HEK293 (cell line): Measurements from ENCODE around the gene CHD1L.
"Not testable (repeated sequence)": the region's sequence is repeated elsewhere in the genome, so short reads cannot be mapped to it uniquely, and the experiment has no call there.

Experiments
- PRDM1 ChIP-seq: fragments of 450-650 bp; formaldehyde crosslinking; IDR thresholded peaks from 2 replicates; pipeline ENCODE4; 2016; ENCODE audit warnings: missing biosample characterization, missing genetic modification characterization
- REPIN1 ChIP-seq: fragments of 450-650 bp; formaldehyde crosslinking; IDR thresholded peaks from 2 replicates; pipeline ENCODE4 v1.5.1; 2017; ENCODE audit warnings: missing biosample characterization, missing genetic modification characterization, low read depth
- YY1 ChIP-seq: fragments of 450-650 bp; formaldehyde crosslinking; IDR thresholded peaks from 2 replicates; pipeline ENCODE4 v1.5.1; 2018; ENCODE audit warnings: missing biosample characterization, missing genetic modification characterization
- ZNF121 ChIP-seq: fragments of 450-650 bp; formaldehyde crosslinking; IDR thresholded peaks from 2 replicates; pipeline ENCODE4 v1.5.1; 2016; ENCODE audit warnings: missing biosample characterization, missing genetic modification characterization
- ZNF133 ChIP-seq: fragments of 450-650 bp; formaldehyde crosslinking; IDR thresholded peaks from 2 replicates; pipeline ENCODE4 v1.5.1; 2016; ENCODE audit warnings: missing biosample characterization, missing genetic modification characterization
- ZNF169 ChIP-seq: fragments of 450-650 bp; formaldehyde crosslinking; IDR thresholded peaks from 2 replicates; pipeline ENCODE4 v1.5.1; 2016; ENCODE audit warnings: missing biosample characterization, missing genetic modification characterization
- ZNF211 ChIP-seq: fragments of 450-650 bp; formaldehyde crosslinking; IDR thresholded peaks from 2 replicates; pipeline ENCODE4 v1.5.1; 2016; ENCODE audit warnings: low read depth, missing biosample characterization, missing genetic modification characterization
- ZNF311 ChIP-seq: fragments of 450-650 bp; formaldehyde crosslinking; IDR thresholded peaks from 2 replicates; pipeline ENCODE4 v1.5.1; 2017; ENCODE audit warnings: missing biosample characterization, missing genetic modification characterization, borderline replicate concordance
- ZNF571 ChIP-seq: fragments of 450-650 bp; formaldehyde crosslinking; IDR thresholded peaks from 2 replicates; pipeline ENCODE4 v1.5.0; 2017; ENCODE audit warnings: missing biosample characterization, missing genetic modification characterization
- TF ChIP-seq, protein P1 (sequence below): fragments of 450-650 bp; formaldehyde crosslinking; IDR thresholded peaks from 2 replicates; pipeline ENCODE4 v1.5.1; 2016; ENCODE audit warnings: missing biosample characterization, missing genetic modification characterization
- TF ChIP-seq, protein P2 (sequence below): fragments of 450-650 bp; formaldehyde crosslinking; IDR thresholded peaks from 2 replicates; pipeline ENCODE4 v1.5.1; 2016; ENCODE audit warnings: missing biosample characterization, missing genetic modification characterization
- TF ChIP-seq, protein P3 (sequence below): fragments of 450-650 bp; IDR thresholded peaks from 2 replicates; pipeline ENCODE4 v1.5.1; 2018; ENCODE audit warnings: missing biosample characterization, missing genetic modification characterization

DNA sequence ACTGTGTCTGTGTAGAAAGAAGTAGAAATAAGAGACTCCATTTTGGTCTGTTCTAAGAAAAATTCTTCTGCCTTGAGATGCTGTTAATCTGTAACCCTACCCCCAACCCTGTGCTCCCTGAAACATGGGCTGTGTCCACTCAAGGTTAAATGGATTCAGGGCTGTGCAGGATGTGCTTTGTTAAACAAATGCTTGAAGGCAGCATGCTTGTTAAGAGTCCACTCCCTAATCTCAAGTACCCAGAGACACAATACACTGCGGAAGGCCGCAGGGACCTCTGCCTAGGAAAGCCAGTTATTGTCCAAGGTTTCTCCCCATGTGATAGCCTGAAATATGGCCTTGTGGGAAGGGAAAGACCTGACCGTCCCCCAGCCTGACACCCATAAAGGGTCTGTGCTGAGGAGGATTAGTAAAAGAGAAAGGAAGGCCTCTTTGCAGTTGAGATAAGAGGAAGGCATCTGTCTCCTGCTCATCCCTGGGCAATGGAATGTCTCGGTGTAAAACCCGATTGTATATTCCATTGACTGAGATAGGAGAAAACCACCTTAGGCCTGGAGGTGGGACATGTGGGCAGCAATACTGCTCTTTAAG lies 2.3 kb upstream of the CHD1L start:
- TF ChIP-seq, protein P1, sequence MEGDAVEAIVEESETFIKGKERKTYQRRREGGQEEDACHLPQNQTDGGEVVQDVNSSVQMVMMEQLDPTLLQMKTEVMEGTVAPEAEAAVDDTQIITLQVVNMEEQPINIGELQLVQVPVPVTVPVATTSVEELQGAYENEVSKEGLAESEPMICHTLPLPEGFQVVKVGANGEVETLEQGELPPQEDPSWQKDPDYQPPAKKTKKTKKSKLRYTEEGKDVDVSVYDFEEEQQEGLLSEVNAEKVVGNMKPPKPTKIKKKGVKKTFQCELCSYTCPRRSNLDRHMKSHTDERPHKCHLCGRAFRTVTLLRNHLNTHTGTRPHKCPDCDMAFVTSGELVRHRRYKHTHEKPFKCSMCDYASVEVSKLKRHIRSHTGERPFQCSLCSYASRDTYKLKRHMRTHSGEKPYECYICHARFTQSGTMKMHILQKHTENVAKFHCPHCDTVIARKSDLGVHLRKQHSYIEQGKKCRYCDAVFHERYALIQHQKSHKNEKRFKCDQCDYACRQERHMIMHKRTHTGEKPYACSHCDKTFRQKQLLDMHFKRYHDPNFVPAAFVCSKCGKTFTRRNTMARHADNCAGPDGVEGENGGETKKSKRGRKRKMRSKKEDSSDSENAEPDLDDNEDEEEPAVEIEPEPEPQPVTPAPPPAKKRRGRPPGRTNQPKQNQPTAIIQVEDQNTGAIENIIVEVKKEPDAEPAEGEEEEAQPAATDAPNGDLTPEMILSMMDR: not testable (repeated sequence)
- TF ChIP-seq ZNF211 (tag by site-specific recombination); ZNF571 (tag by site-specific recombination); ZNF133; ZNF311; REPIN1 (tag by site-specific recombination); ZNF169 (tag by site-specific recombination); ZNF121; YY1; PRDM1 (tag by site-specific recombination): not testable (repeated sequence)
- TF ChIP-seq, protein P2, sequence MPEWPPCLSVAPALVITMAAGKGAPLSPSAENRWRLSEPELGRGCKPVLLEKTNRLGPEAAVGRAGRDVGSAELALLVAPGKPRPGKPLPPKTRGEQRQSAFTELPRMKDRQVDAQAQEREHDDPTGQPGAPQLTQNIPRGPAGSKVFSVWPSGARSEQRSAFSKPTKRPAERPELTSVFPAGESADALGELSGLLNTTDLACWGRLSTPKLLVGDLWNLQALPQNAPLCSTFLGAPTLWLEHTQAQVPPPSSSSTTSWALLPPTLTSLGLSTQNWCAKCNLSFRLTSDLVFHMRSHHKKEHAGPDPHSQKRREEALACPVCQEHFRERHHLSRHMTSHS (tag by site-specific recombination): not testable (repeated sequence)
- TF ChIP-seq, protein P3, sequence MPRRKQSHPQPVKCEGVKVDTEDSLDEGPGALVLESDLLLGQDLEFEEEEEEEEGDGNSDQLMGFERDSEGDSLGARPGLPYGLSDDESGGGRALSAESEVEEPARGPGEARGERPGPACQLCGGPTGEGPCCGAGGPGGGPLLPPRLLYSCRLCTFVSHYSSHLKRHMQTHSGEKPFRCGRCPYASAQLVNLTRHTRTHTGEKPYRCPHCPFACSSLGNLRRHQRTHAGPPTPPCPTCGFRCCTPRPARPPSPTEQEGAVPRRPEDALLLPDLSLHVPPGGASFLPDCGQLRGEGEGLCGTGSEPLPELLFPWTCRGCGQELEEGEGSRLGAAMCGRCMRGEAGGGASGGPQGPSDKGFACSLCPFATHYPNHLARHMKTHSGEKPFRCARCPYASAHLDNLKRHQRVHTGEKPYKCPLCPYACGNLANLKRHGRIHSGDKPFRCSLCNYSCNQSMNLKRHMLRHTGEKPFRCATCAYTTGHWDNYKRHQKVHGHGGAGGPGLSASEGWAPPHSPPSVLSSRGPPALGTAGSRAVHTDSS: not testable (repeated sequence)
